ENCODE measurements around the gene BAD.
A peak's percentile ranks its signal among the peaks of the same experiment; 100 is the strongest.
"Not testable (repeated sequence)": the region's sequence is repeated elsewhere in the genome, so short reads cannot be mapped to it uniquely, and the experiment has no call there.

BAD gene

DNA sequence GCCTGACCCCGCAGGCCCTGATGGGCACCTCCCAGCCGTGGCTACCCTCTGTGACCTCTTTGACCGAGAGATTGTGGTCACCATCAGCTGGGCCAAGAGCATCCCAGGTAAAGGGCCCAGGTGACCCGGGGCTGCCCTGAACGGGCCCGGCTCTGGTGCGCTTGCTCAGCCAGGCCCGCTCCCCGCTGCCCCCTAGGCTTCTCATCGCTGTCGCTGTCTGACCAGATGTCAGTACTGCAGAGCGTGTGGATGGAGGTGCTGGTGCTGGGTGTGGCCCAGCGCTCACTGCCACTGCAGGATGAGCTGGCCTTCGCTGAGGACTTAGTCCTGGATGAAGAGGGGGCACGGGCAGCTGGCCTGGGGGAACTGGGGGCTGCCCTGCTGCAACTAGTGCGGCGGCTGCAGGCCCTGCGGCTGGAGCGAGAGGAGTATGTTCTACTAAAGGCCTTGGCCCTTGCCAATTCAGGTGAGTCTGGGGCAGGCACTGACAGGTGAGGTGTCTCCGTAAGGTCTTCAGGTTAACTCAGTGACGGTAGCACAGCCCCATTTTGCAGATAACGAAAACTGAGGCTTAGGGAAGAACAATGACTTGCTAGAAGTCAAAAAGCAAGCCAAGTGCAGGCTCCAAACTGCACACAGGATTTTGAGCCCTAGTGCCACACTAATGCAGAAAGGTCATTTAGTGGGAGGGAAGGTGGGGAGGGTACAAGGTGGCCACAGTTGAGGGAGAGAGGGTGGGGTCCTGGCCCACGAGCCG lies 30.5 kb upstream of the BAD start:
- DNase-seq: no peak

DNA sequence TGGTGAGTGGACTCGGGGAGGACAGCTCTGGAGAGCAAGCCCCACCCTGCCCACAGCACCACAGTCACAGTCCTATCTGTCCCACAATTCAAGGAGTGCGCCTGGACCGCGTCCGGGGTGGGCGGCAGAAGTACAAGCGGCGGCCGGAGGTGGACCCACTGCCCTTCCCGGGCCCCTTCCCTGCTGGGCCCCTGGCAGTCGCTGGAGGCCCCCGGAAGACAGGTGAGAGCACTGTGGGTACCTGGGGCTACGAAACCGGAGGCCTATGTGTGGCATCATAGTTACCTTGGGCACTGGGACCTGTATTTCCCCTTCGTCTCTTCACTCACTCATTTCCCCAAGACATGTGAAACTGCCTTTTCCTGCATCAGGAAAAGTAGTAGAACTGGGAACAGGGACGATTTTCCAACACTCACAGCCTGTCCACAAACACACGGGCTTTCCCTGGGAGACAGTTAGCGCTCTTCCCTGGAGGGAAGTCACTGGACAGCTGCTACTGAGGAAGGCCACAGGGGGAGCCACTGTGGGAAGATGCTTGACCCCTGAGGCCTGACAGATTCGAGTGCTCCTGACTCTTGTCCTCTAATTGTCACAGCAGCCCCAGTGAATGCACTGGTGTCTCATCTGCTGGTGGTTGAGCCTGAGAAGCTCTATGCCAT lies 29.8 kb upstream of the BAD start:
- no peak for DNase-seq

DNA sequence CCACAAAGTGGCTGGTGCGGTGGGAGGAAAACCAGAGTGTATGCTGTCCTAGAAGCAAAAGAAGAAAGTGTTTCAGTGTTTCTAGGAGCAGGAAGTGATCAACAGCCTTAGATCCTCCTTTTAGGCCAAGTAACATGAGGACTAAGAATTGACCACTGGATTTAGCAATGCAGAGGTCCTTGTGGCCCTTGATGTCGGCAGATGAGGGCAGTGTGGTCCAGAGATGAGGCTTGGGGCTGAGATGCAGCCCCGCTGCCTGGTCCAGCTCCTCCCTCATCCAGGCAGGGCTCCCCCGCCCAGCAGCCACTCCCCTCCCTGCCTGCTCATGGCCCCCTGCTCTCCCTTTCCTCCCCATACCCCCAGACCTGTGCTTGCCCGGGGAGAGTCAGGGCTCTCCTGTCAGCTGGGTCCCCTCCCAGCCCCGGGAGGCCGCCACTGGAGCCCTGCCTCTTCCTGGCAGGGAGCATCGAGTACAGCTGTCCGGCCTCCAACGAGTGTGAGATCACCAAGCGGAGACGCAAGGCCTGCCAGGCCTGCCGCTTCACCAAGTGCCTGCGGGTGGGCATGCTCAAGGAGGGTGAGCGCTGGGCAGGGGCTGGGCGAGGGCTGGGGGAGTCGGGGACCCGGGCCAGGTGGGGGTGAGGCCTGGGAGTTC lies 29.2 kb upstream of the BAD start:
- no peak for DNase-seq

DNA sequence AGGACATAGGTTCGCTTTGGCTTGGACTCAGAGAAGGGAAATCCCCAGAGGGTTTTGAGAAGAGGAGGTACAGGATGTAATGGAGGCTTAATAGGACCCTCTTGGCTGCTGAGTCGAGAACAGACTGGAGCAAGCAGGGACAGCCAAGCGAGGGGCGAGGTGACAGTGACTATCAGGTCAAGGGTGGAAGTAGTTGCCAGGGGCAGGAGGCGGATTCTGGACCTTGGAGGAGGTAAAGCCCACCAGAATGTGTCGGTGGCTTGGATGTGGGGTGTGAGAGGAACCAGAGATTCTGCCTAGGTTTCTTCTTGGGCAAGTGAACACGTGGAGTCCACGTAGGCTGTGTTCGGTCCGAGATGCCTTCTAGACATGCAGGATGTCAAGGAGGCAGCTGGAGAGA lies 28.5 kb upstream of the BAD start:
- DNase-seq: no peak

DNA sequence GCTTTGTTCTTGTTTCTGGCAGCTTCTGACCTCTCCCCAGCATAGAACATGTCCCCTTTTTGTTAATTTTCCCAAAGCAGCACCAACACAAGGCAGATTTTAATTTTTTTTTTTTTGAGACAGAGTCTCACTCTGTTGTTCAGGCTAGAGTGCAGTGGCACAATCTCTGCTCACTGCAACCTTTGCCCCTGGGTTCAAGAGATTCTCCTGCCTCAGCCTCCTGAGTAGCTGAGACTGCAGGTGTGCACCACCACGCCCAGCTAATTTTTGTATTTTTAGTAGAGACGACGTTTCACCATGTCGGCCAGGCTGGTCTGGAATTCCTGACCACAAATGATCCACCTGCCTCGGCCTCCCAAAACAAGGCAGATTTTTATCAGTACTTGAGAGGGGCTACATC lies 23.3 kb upstream of the BAD start:
- DNase-seq: not testable (repeated sequence)

DNA sequence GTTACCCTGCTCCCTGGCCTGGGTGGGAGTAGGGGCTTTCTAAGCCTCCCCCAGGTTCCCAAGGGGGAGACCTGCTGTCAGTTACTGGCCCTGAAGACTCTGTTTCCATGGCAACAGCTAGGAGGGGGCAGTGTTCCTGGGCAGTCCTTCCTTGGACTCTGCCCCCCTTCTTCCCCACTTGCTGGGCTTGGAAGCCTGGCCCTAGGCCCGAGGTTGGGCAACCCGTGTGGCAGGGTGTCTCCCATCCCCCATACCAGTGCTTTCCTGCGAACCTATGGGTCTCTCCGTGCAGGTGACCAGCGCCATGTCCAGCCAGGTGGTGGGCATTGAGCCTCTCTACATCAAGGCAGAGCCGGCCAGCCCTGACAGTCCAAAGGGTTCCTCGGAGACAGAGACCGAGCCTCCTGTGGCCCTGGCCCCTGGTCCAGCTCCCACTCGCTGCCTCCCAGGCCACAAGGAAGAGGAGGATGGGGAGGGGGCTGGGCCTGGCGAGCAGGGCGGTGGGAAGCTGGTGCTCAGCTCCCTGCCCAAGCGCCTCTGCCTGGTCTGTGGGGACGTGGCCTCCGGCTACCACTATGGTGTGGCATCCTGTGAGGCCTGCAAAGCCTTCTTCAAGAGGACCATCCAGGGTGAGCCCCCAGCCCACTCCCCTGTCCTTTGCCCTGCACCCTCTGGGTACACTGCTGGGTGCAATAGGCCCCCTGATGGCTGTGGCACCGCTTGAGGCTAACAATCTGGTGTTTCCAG lies 22.6 kb upstream of the BAD start:
- no peak for DNase-seq

DNA sequence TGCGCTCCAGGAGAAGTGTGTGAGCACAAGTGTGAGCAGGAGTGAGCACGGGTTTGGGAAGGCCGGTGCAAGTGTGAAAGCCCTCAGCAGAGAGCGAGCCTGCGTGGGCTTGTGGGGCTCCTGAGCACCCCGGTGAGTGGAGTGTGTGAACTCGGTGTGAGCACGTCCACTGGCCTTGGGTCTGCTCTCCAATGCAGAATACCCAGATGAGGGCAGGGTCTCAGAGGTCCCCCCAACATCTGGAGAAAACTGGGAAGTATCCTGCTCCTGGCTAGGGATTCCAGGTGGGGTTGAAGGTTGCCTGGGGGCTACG lies 22.1 kb upstream of the BAD start:
- DNase-seq: no peak

DNA sequence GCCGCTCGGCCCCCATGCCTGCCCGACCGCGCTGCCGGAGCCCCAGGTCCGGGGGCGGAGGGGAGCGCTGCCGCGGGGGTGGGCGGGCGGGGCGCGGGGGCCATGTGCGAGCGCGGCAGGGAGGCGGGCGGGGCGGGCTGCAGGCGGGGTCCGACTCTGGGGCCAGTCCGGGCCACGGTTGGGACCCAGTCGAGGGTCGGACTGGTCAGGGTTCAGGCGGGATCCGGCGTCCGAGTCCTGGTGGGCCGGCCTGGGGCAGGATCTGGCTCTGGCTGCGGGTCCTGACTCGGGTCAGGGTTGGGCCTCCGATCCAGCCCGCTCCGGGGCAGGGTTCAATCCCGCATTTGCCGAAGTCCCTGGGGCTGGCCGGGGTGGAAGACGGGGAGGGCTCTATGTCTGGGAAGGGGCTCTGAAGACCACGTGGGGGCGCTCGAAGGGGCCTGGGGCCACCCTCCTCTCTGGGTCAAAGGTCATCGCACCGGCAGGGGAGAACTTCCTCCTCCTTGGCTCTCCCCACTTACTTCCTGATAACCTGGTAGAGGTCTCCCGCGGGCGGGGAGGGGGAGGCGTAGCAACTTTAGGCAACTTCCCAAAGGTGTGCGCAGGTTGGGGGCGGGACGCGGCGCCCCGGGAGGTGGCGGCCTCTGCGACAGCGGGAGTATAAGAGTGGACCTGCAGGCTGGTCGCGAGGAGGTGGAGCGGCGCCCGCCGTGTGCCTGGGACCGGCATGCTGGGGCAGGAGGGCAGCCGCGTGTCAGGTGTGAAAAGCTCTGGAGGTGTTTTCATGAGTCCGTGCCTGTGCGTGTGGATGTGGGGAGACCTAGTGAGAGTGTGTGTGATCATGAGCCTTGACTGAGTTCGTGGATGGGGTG lies 21.5 kb upstream of the BAD start:
- no peak for DNase-seq

DNA sequence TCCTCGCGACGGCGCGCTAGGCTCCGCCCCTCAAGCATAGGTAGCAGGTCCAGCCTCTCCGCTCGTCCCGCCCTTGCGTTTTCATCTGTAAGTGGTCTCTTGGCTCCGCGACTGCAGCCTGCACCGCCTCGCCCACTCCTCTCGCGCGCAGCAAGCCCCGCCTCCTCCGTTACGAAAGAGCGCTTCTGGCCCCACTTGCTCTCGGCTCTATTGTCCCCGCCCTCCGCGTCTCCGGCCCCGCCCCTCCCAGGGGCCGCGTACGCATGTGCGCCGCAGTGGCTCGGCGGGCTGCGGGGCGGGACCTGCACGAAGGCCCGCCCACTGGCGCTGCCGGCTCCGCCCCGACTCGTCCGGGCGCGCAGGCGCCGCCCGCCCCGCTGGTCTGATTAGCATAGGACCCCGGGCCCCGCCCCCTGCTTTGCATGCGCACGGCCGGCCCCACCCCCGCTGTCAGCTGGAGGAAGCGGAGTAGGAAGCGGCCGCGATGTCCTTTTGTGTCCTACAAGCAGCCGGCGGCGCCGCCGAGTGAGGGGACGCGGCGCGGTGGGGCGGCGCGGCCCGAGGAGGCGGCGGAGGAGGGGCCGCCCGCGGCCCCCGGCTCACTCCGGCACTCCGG lies 20.7 kb upstream of the BAD start, which contains the start of gene ESRRA:
Gene ESRRA (plus strand): TSS at position 450 of the 616 bp plus-strand sequence. CDS start 1,656 bp downstream, outside the sequence.
- DNase-seq: peak; percentile 91

DNA sequence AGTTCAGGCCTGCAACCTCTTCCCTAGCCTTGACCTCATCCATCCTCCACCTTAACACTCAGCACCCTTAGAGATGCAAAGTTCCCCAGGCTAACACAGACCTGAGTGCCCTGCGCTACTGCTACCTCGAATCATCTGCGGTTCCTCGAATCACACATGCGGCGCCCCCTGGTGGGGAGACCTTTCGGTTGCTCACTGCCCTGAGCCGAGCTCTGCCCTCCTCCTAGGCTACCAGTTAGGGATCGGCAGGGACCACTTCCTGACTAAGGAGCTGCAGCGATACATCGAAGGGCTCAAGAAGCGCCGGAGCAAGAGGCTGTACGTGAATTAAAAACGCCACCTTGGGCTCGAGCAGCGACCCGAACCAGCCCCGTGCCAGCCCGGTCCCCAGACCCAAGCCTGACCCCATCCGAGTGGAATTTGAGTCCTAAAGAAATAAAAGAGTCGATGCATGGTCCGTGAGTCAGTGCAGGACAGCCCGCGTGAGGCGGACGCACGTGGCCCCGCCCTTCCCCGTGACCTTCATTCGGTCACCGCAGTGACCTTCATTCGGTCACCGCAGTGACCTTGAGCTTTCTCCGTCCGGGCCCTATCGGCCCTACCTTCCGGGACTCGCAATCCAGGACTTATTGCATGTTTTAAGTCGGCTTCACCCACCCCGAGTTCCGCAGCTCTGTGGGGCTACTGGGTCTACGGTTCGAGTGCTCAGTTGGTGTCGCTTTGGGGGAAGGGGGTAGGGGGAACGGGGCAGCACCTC lies 20.0 kb upstream of the BAD start:
- peak; percentile 30 for DNase-seq

DNA sequence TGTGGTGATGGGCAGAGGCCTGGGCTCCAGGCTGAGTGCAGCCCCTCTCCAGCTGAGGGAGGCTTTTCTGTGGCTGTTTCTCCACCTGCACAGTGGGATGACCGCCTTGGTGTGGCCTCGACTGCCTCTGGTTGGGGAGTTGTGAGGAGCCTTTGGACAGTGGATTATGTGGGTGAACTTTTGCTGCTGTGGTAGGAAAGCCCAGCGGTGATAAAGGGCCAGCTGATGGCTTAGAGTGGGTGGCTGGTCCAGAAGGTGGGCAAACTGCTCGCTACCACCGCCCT lies 19.5 kb upstream of the BAD start:
- no peak for DNase-seq

DNA sequence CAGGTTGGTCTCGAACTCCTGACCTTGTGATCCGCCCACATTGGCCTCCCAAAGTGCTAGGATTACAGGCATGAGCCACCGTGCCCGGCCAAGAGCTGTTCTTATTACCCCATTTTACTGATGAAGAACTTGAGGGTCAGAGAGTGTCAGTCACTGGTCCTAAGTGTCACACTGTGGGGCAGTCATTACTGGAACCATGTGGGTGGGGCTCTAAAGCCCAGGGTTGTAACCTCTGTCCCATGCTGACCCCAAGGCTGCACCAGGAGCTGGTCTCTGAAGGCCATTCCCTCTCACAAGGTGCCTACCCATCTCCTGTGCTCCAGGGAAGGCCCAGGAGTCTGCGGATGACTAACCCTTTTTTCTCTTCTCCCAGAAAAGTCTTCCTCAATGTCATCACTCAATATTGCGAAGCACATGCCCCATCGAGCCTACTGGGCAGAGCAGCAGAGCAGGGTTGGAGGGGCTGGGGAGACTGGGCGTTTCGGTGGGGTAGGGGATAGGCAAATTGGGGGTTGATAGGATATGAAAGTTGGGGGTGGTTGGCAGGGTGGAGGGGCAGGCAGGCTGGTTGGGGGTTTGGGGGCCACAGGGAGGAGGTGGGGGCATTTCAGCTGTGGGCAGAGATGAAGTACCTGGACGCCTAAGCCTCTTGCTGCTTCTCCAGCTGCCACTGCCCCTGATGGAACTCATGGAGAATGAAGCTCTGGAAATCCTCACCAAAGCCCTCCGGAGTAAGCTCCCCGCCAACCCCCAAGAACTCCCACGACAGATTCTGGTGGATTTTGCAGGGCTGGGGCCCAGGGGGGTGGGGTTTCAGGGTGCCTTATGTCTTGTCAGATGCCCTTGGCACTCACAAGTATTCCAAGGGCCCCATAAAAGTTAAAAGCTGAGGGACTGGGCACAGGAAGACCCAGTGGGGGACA lies 18.9 kb upstream of the BAD start:
- DNase-seq: no peak

DNA sequence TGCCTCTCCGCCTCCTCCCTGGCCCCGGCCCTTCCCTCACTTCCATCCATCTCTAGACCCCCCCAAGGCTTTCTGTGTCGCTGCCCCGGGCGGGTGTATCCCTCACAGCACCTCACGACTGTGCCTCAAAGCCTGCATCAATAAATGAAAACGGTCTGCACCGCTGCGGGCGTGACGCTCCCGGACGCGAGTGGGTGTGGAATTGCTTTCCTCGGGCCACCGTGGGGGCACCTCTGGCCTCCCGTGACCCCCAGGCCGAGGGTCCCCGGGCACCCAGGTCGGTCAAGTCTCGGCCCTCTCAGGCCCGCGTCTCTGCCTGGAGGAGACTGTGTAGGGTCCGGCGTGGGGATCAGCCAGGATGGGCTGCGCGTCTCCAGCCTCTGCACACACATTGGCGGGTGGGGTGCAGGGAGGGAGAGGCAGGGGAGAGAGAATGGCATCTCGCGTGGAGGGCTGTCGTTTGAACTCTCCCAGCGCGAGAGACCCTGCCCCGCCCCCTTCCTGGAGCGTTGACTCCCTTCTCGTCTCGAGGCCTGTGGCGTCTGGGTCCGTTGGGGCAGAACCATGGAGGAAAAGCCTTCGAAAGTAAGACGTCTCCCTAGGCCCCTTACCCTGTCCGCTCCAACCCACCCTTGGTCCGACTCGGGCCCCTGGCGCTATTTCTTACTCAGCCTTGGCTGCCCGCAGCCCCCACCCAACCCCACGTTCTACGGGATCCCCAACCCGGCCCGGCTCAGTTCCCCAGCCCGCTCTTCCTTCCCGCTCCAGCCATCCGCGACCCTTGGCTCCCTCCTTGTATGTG lies 15.6 kb upstream of the BAD start, which contains the start of gene CATSPERZ:
Gene CATSPERZ (plus strand): TSS at position 512 of the 802 bp plus-strand sequence. CDS start 53 bp downstream, at position 565.
- DNase-seq: no peak

DNA sequence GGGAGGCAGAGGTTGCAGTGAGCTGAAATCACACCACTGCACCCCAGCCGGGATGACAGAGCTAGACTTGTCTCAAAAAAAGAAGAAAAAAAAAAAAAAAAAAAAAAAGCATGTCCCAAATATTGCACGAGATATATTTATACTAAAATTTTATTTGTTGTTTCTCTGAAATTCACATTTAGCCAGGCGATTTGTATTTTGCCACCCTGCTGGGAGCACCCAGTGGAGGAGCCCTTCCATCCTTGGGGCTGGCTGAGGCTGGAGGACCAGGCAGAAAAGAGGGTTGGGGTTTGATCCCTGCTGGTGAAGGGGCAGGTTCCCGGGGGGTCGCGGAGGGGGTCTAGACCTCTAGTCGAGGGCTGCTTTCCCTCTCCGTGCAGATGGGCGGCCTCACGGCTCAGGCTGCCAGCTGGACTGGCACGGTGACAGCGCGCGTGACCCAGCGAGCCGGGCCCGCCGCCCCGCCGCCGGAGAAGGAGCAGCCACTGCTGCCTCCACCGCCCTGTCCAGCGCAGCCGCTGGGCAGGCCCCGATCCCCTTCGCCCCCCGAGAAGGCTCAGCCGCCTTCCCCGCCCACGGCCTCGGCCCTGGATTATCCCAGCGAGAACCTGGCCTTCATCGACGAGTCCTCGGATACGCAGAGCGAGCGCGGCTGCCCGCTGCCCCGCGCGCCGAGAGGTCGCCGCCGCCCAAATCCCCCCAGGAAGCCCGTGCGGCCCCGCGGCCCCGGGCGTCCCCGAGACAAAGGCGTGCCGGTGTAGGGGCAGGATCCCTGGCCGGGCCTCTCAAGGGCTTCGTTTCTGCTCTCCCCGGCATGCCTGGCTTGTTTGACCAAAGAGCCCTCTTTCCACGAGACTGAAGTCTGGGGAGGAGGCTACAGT lies 14.7 kb upstream of the BAD start:
- no peak for DNase-seq

DNA sequence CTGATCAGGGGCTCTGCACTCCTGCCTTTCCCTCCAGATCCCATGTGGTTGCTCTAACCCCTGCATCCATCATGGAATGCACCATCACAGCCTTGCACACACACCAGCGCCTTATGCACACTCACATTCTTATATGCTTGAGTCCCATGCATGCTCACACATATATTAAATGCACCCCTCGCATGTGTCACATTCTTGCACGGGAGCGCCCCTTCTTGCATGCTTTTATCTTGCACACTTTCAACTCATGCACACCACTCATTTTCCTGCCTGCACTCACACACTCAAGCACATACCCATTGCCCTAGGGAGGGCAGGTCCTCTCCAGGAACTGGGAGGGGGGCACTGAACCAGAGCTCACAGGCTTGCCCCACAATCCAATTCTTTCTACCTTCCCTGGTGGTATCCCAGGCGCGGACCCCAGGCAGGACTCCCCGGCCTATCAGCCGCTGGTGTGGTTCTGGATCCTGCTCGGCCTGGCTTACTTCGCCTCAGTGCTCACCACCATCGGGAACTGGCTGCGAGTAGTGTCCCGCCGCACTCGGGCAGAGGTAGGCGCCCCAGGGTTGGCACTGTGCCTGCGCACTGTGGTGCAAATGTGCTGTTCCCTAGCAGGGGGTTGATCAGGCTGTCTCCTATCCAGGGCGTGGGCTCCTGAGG lies 13.4 kb upstream of the BAD start:
- DNase-seq: no peak

DNA sequence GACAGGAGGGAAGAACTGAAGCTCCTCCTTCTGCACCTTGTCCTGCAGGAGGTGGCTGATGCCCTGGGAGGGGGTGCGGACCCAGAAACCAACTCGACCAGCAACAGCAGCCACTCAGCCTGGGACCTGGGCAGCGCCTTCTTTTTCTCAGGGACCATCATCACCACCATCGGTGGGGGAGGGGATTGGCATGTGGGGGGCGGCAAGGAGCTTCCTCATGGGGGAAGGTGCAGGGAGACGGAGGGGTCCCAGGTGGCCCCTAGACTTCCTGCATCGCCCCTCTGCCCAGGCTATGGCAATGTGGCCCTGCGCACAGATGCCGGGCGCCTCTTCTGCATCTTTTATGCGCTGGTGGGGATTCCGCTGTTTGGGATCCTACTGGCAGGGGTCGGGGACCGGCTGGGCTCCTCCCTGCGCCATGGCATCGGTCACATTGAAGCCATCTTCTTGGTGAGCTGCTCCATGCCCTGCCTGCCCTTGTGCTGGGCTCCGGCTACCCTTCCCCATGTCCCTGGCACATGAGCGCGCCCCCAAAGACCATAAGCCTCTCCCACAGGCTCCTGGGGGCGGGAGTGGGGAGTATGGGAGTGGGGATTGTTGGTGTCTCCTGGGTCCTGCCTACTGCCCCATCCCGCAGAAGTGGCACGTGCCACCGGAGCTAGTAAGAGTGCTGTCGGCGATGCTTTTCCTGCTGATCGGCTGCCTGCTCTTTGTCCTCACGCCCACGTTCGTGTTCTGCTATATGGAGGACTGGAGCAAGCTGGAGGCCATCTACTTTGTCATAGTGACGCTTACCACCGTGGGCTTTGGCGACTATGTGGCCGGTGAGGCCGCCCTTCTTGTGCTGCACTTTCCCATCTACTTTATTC lies 12.6 kb upstream of the BAD start:
- no peak for DNase-seq

DNA sequence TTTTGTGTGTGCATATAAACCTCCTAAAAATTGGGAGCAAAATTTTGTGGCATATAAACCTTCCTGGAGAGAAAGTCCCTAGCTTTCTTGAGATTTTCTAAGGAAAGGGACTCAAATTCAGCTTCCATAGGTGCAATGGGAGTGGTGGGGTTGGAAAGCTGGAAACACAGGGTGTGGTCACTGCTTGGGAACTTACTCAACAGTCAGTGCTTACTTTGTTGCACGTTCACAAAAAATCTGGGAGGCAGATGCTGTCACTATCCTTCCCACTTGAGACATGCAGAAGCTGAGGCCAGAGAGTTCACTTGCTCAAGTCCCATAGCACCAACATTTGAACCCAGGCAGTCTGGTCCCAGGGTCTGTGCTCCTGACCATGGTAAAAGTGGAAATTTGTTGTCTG lies 11.8 kb upstream of the BAD start:
- no peak for DNase-seq
